HEK293T (cell line): ENCODE results near the gene SLC8A3.

Experiments used
- ARNT ChIP-seq: fragments of 450-650 bp; IDR thresholded peaks from 2 replicates; pipeline ENCODE4 v1.6.1; 2017; ENCODE audit warnings: mild to moderate bottlenecking
- BHLHE40 ChIP-seq: fragments of 450-650 bp; IDR thresholded peaks from 2 replicates; pipeline ENCODE4 v1.6.1; 2016; ENCODE audit warnings: mild to moderate bottlenecking, moderate library complexity, borderline replicate concordance
- CTBP1 ChIP-seq: fragments of 450-650 bp; IDR thresholded peaks from 2 replicates; pipeline ENCODE4 v1.6.1; 2016; ENCODE audit warnings: borderline replicate concordance
- ELF4 ChIP-seq: fragments of 450-650 bp; IDR thresholded peaks from 2 replicates; pipeline ENCODE4 v1.6.1; 2017; ENCODE audit warnings: antibody characterized with exemption
- FOXA1 ChIP-seq: fragments of 450-650 bp; IDR thresholded peaks from 2 replicates; pipeline ENCODE4 v1.6.1; 2016; ENCODE audit warnings: mild to moderate bottlenecking
- FOXK2 ChIP-seq: fragments of 450-650 bp; IDR thresholded peaks from 2 replicates; pipeline ENCODE4 v1.6.1; 2016; ENCODE audit warnings: mild to moderate bottlenecking
- FOXM1 ChIP-seq: fragments of 450-650 bp; IDR thresholded peaks from 2 replicates; pipeline ENCODE4 v1.6.1; 2017; ENCODE audit warnings: mild to moderate bottlenecking, borderline replicate concordance
- HDGF ChIP-seq: fragments of 450-650 bp; IDR thresholded peaks from 2 replicates; pipeline ENCODE4 v1.6.1; 2017; ENCODE audit warnings: antibody characterized with exemption, borderline replicate concordance
- L3MBTL2 ChIP-seq: fragments of 450-650 bp; conservative IDR thresholded peaks from 2 replicates; pipeline ENCODE4 v1.6.1; 2016; ENCODE audit warnings: mild to moderate bottlenecking
- NFRKB ChIP-seq: fragments of 450-650 bp; IDR thresholded peaks from 2 replicates; pipeline ENCODE4 v1.6.1; 2016; ENCODE audit warnings: mild to moderate bottlenecking, moderate library complexity
- SP1 ChIP-seq: fragments of 450-650 bp; IDR thresholded peaks from 2 replicates; pipeline ENCODE4 v1.6.1; 2017
- SUZ12 ChIP-seq: fragments of 450-650 bp; IDR thresholded peaks from 2 replicates; pipeline ENCODE4 v1.6.1; 2016; ENCODE audit warnings: mild to moderate bottlenecking
- TARDBP ChIP-seq: fragments of 450-650 bp; IDR thresholded peaks from 2 replicates; pipeline ENCODE4 v1.6.1; 2016

- no peak for TF ChIP-seq FOXM1
- TF ChIP-seq SP1 = no peak
- no peak for TF ChIP-seq NFRKB
- no peak for TF ChIP-seq ARNT
- TF ChIP-seq L3MBTL2 = no peak
- TF ChIP-seq FOXA1 = no peak
- TF ChIP-seq TARDBP = no peak
- TF ChIP-seq CTBP1 = no peak
- TF ChIP-seq HDGF = no peak
- no peak for TF ChIP-seq SUZ12
- TF ChIP-seq FOXK2 = no peak
- no peak for TF ChIP-seq ELF4
- no peak for TF ChIP-seq BHLHE40
Measured at GRCh38 chr14:70048313-70048654, 140.5 kb downstream of the SLC8A3 start.
